Heart left ventricle (tissue), 16 donors: ENCODE data around the gene INO80E. TPM values are rescaled to one million over a fixed set of nuclear protein-coding genes. Genes with fewer than 3 reads are reported as not detected.

Source experiments
- ATAC-seq, 4 donors: fragments of 200-7000 bp; cut with Tn5 transposase; one replicate each; pipeline ENCODE4 v1.9.1; 2020 to 2022; ENCODE audit warnings: moderate library complexity in 4 of 4, mild to moderate bottlenecking in 3 of 4, moderate number of reproducible peaks in 1 of 4
- DNase-seq, 5 donors: peaks; one replicate each; pipeline ENCODE4 v3.0.0-alpha.2; 2020
- H3K27ac ChIP-seq, 12 donors: fragments of 200-600 bp; sonication (generic) in 4 of 12; one replicate each; pipeline versions ENCODE4 v1.5.0 to v1.8.0; 2016 to 2022; ENCODE audit warnings: mild to moderate bottlenecking in 2 of 12
- H3K27me3 ChIP-seq, 9 donors: fragments of 200-600 bp; sonication (generic) in 2 of 9; one replicate each; pipeline versions ENCODE4 v1.5.1 to v1.8.0; 2016 to 2022; ENCODE audit warnings: mild to moderate bottlenecking in 3 of 9
- H3K36me3 ChIP-seq, 9 donors: fragments of 200-600 bp; sonication (generic) in 2 of 9; one replicate each; pipeline versions ENCODE4 v1.5.0 to v1.8.0; 2018 to 2022; ENCODE audit warnings: mild to moderate bottlenecking in 2 of 9
- H3K4me1 ChIP-seq, 12 donors: fragments of 200-600 bp; sonication (generic) in 4 of 12; one replicate each; pipeline versions ENCODE4 v1.5.0 to v1.8.0; 2016 to 2022; ENCODE audit warnings: mild to moderate bottlenecking in 3 of 12
- H3K4me3 ChIP-seq, 12 donors: fragments of 200-600 bp; sonication (generic) in 4 of 12; one replicate each; pipeline versions ENCODE4 v1.5.0 to v1.8.0; 2017 to 2022; ENCODE audit warnings: mild to moderate bottlenecking in 9 of 12, moderate library complexity in 4 of 12
- H3K9me3 ChIP-seq, 12 donors: fragments of 200-600 bp; sonication (generic) in 4 of 12; one replicate each; pipeline versions ENCODE4 v1.5.0 to v1.8.0; 2016 to 2022; ENCODE audit warnings: mild to moderate bottlenecking in 1 of 12
- POLR2A ChIP-seq, 2 donors: fragments of 450-650 bp; IDR thresholded peaks; one replicate each; pipeline ENCODE4 v1.6.1; 2017; ENCODE audit warnings: antibody characterized with exemption in 2 of 2, mild to moderate bottlenecking in 2 of 2, moderate library complexity in 2 of 2
- WGBS, 4 donors: extraction: QIAGEN DNeasy Blood & Tissue Kit in 2 of 4; methylation state at CpG; one replicate each; pipeline versions ENCODE4 v1.1.5 to v1.1.7; 2013 to 2018; 5-methylcytosine and 5-hydroxymethylcytosine counted together
- intact Hi-C, 10 donors: fragments of 100-400 bp; cut with DNase I; formaldehyde crosslinking; loops; one replicate each; pipeline versions ENCODE4 v1.11.1 to v1.14.2; 2022
- polyA plus RNA-seq, 2 donors: library from polyadenylated mRNA; stranded (reverse); fragments of 200-250 nt; gene quantifications; one replicate each; pipeline ENCODE4 v1.2.3, GENCODE V29; 2013
- total RNA-seq, 9 donors: library from RNA; depleted of rRNA in 2 of 9; stranded (reverse); fragments of >200 nt in 2 of 9; fragmentation: NEBNext Ultra II Directional in 3 of 9; extraction: Animal tissue kit (Norgen Biotek cat#: 25700) in 3 of 9; gene quantifications; one replicate each; pipeline versions ENCODE4 v1.1.0 to v1.2.4, GENCODE V29; 2016 to 2023
- TF ChIP-seq, protein P1 (sequence below), 12 donors: fragments of 200-600 bp; sonication (generic) in 4 of 12; IDR thresholded peaks; one replicate each; pipeline versions ENCODE4 v1.5.0 to v1.8.0; 2018 to 2022; ENCODE audit warnings: antibody characterized with exemption in 12 of 12, mild to moderate bottlenecking in 5 of 12
- donor health status: ischemic (EF 13 %, LVEDD 7.1; RV severe dilation, severe dysfunction).
- donor health status: healthy with polysubstance abuse.
- donor health status: DM: no; HTN: yes; CAD: no.
- donor health status: DM: no; HTN: no; CAD: no.
- donor health status: ischemic (EF 25% LVEDD 6.9; RV normal size, moderate dysfunction).
- donor health status: ischemic (EF 25% LVEDD 5.7; RV mildly dilated, moderate dysfunction).
- donor health status: healthy.
- donor health status: DM: yes; HTN: yes; CAD: no.
- donor health status: ischemic (EF 35%, LVEDD 5.7; RV mildly dilated, moderate dysfunction).
- donor health status: nonischemic (EF 11% LVEDD 7.7; RV severe dilation, severe dysfunction).
- donor health status: DM: yes; HTN: yes; CAD: no.
- donor health status: PGD.
- donor health status: ischemic (EF 29% LVEDD 5.4; RV normal size, mild dysfunction).
- donor health status: nonischemic (EF 23%, LVEDD 6.1; RV moderate dilation, normal function).

The INO80E gene
- total and polyA plus RNA-seq, 11 donors: 27.6 to 71.5 (median 33.9) TPM

- TF ChIP-seq POLR2A (IDR thresholded peaks at IDR 0.05): peak in 1 of 2 donors; percentile 85
- TF ChIP-seq, protein P1, sequence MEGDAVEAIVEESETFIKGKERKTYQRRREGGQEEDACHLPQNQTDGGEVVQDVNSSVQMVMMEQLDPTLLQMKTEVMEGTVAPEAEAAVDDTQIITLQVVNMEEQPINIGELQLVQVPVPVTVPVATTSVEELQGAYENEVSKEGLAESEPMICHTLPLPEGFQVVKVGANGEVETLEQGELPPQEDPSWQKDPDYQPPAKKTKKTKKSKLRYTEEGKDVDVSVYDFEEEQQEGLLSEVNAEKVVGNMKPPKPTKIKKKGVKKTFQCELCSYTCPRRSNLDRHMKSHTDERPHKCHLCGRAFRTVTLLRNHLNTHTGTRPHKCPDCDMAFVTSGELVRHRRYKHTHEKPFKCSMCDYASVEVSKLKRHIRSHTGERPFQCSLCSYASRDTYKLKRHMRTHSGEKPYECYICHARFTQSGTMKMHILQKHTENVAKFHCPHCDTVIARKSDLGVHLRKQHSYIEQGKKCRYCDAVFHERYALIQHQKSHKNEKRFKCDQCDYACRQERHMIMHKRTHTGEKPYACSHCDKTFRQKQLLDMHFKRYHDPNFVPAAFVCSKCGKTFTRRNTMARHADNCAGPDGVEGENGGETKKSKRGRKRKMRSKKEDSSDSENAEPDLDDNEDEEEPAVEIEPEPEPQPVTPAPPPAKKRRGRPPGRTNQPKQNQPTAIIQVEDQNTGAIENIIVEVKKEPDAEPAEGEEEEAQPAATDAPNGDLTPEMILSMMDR (IDR thresholded peaks at IDR 0.05): peak; percentile 23 to 67 (median 48)
- ATAC-seq (peak; percentile 89 to 99 (median 97)), DNase-seq (peak; percentile 93 to 97 (median 94))
- H3K36me3 ChIP-seq: peaks cover 0 to 27% (median 8%) of the 10 kb centered on the region in 9 donors
- peaks cover 0 to 35% (median 18%) of the 10 kb centered on the region in 12 donors for H3K4me1 ChIP-seq
- intact Hi-C loops: loop anchor here in 8 of 10 donors (1.0 to 5.0 kb wide), 5 partner anchors 12 to 99 kb away; partner anchors contain the start of genes HIRIP3 (in 4 of the 8), INO80E (in 4 of the 8), KCTD13 (in 3 of the 8) and CDIPT (in 1 of the 8)
- no peaks in the 10 kb centered on the region for H3K27me3 ChIP-seq
- H3K27ac ChIP-seq: peak within 1 kb of the TSS; percentile 76 to 98 (median 96)
- H3K9me3 ChIP-seq: no peaks in the 10 kb centered on the region
- WGBS, 4 donors: 1% methylated on average over 39 to 75 of the region's 75 CpGs
- H3K4me3 ChIP-seq: peak within 1 kb of the TSS; percentile 59 to 98 (median 76)
These were observed 34.3 kb upstream of the INO80E start, which contains the start of gene TMEM219 for GRCh38 chr16:29961479-29962343. Gene TMEM219, plus strand, starts transcription at chr16:29962079. Its CDS starts 1,065 bp downstream, at chr16:29963144.

GRCh38 chr16:29962344-29962994 lies 33.6 kb upstream of the INO80E start:
- peak; percentile 47 to 84 (median 62) for ATAC-seq
- TF ChIP-seq, protein P1 (IDR thresholded peaks at IDR 0.05): no peak
- TF ChIP-seq POLR2A (IDR thresholded peaks at IDR 0.05): no peak
- intact Hi-C loops: loop anchor here in 8 of 10 donors (1.0 to 5.0 kb wide), 4 partner anchors 11 to 100 kb away; partner anchors contain the start of genes HIRIP3 (in 4 of the 8), INO80E (in 4 of the 8), KCTD13 (in 3 of the 8) and CDIPT (in 1 of the 8)
- Histone ChIP-seq H3K36me3 (peaks cover 0 to 35% (median 13%) of the 10 kb centered on the region in 9 donors), H3K27me3 (no peaks in the 10 kb centered on the region), H3K4me1 (peaks cover 0 to 35% (median 18%) of the 10 kb centered on the region in 12 donors), H3K27ac (peak overlapping the region; percentile 76 to 98 (median 96)), H3K4me3 (peak overlapping the region; percentile 59 to 98 (median 76)), H3K9me3 (no peaks in the 10 kb centered on the region)
- WGBS, 4 donors: 8 to 13% (median 12%) methylated on average over 18 of the region's 18 CpGs
- DNase-seq: peak in 2 of 5 donors; percentile 41 to 46

GRCh38 chr16:29963021-29963743 lies 32.9 kb upstream of the INO80E start:
- H3K27me3 ChIP-seq: no peaks in the 10 kb centered on the region
- H3K4me3 ChIP-seq: peak overlapping the region; percentile 59 to 98 (median 76)
- H3K4me1 ChIP-seq: peaks cover 0 to 35% (median 18%) of the 10 kb centered on the region in 12 donors
- intact Hi-C loops: loop anchor here in 7 of 10 donors (2.0 to 5.0 kb wide), 3 partner anchors 34 to 100 kb away; partner anchors contain the start of genes HIRIP3 (in 4 of the 7), INO80E (in 4 of the 7), KCTD13 (in 3 of the 7) and CDIPT (in 1 of the 7)
- no peaks in the 10 kb centered on the region for H3K9me3 ChIP-seq
- TF ChIP-seq POLR2A (IDR thresholded peaks at IDR 0.05): no peak
- TF ChIP-seq, protein P1 (IDR thresholded peaks at IDR 0.05): no peak
- ATAC-seq (no peak), DNase-seq (no peak)
- H3K36me3 ChIP-seq: peaks cover 0 to 42% (median 19%) of the 10 kb centered on the region in 9 donors
- WGBS, 4 donors: 74 to 83% (median 80%) methylated on average over 14 of the region's 14 CpGs
- H3K27ac ChIP-seq: peak overlapping the region; percentile 76 to 98 (median 96)
